GM12801 (cell line): Measurements from ENCODE around the gene FHIT.

Experiments used
- TF ChIP-seq, protein P1 (sequence below): IDR thresholded peaks from one replicate; pipeline ENCODE4 v1.5.1; 2011; ENCODE audit warnings: control low read depth; ENCODE audit not compliant: insufficient read length; ENCODE audit errors: extremely low read depth

The FHIT gene

DNA sequence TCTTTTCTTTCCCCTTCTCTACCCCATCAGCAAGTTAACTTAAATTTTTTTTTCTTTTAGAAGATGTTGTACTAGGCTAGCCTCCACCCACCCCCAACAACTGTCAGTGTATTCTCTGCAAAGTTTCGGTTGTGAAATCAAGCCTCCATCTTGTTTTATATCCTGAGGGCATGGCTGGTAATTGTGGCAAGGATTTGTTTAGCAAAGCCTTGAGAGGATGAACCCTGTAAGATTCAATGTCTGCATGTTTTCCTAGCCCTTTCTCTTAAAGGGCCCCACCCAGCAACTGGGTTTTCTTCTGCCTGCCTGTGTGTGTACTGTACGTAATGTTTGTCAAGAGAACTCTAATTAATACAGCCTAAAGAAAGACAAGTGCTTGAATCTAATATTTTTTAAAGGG lies 475.3 kb downstream of the FHIT start:
- TF ChIP-seq, protein P1, sequence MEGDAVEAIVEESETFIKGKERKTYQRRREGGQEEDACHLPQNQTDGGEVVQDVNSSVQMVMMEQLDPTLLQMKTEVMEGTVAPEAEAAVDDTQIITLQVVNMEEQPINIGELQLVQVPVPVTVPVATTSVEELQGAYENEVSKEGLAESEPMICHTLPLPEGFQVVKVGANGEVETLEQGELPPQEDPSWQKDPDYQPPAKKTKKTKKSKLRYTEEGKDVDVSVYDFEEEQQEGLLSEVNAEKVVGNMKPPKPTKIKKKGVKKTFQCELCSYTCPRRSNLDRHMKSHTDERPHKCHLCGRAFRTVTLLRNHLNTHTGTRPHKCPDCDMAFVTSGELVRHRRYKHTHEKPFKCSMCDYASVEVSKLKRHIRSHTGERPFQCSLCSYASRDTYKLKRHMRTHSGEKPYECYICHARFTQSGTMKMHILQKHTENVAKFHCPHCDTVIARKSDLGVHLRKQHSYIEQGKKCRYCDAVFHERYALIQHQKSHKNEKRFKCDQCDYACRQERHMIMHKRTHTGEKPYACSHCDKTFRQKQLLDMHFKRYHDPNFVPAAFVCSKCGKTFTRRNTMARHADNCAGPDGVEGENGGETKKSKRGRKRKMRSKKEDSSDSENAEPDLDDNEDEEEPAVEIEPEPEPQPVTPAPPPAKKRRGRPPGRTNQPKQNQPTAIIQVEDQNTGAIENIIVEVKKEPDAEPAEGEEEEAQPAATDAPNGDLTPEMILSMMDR = no peak

DNA sequence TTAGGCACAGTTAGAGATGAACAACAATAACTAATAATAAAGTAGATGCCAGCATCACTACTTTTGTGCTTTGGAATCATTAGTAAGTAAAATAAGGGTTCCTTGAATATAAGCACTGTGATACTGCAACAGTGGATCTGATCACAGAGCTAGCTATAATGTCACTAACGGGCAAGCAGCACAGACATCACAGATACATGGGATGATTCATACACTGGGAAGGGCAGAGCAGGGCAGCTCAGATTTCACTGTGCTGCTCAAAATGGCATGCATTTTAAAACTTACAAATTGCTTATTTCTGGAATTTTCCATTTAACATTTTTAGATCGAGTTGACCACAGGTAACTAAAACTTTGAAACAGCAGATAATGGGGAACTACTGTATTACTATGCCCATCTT lies 476.6 kb downstream of the FHIT start:
- TF ChIP-seq, protein P1 = no peak

DNA sequence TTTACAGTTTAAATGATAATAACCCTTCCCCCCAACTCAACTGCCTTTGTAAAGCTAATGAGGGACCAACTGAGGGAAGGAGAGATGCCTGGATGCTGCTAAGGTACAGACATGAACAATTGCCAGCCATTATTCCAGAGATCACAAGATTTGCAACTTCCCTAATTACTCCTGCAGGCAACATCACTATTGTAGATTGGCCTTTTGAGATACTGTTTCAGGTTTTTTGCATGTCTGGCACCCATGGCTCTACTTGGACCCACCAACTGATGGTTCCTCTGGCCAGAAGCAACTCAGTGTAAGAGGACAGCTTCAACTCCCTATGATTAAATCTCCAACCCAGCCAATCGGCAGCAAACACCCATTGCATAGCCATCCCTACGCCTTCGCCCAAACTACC lies 478.7 kb downstream of the FHIT start:
- TF ChIP-seq, protein P1 = no peak

DNA sequence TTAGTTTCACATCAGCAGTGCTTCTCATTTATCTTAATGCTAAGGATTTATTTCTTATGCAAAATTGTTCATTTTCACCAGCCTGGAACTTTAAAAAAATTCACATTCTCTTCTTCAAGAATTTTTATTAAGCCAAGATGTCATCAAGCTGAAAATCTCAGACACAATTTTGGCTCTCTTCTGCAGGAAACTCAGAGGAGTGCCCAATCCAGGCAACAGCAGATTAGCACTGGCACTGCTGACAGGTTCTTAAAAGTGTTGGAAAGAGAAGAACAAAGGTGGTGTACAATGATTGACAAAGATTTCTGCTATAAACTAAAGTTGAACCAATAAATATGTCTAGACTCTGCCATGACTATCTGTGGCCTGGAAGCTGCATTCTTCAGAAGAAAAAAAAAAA lies 479.5 kb downstream of the FHIT start:
- TF ChIP-seq, protein P1 = no peak

DNA sequence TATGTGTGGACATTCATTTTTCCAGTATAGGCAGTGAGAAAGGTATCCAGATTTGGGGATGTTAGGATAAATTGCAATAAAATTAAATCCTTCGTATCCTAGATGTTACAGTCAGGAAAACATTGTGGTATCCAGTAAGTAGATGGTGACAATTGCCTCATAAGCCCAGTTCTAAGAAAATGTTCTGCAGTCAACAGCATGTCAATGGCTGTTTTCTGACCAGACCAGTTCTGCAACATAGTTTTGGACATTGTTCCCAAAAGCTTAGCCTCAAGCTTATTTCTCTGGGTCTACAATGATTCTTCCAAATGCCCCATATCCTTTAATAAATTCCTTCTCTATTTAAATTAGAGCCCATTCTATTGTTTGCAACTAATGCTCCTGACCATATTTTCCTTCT lies 480.7 kb downstream of the FHIT start:
- TF ChIP-seq, protein P1 = no peak

DNA sequence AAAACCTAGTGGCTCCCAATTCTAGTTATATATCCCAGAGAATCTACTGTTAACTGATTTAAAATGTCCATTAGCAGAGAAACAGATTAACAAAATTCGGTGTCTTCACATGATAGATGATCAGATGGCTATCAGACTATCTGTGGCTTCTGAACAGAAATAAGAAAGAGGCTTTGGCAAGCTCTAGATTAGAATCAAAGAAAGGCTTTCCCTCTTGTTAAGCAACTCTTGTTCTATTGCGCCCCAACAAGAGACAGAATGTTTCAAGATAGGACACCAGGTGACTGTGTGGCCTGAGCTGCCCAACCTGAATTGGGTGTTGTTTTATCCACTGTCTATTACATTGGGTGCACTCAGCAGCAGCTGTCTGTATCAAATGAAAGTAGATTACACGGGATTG lies 483.7 kb downstream of the FHIT start:
- TF ChIP-seq, protein P1 = no peak

DNA sequence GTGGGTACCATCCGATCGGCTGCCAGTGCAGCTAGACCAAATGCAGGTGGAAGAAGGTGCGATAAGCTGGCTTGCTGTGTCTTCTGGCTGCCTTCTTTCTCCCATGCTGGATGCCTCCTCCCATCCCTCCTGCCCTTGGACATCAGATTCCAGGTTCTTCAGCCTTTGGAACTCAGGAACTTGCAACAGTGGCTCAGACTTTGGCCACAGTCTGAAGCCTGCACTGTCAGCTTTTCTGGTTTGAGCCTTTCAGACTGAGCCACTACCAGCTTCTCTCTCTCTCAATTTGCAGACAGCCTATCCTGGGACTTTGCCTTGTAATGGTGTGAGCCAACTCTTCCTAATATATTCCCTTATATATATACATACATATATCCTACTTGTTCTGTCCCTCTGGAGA lies 485.5 kb downstream of the FHIT start:
- TF ChIP-seq, protein P1 = no peak

DNA sequence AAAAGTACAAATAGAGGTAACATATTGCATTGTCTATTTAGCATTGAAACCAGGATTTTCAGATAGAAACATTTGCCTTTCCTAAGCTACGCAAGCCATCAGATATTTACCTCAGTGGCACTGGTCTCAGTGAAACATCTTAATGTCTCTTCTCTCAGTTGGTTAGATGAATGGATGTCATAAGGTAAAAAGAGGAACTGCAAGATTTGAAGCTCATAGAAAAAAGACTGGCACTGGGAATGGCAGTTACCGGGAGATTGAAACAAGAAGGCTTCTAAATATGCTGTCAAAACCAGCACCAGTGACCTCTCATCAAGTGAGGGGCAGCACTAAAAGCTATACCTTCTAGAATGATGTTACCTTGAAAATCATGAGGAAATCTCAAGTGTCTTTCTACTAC lies 486.4 kb downstream of the FHIT start:
- TF ChIP-seq, protein P1 = no peak
